ENCODE measurements around the gene EYS.

GRCh38 chr6:65221153-65221552 lies 485.9 kb downstream of the EYS start:
- no peak for TF ChIP-seq GATAD2A (CRISPR knock-in tag; IDR thresholded peaks at IDR 0.05)
- TF ChIP-seq ATF3 (CRISPR knock-in tag; IDR thresholded peaks at IDR 0.05): no peak
- TF ChIP-seq CTCF (CRISPR knock-in tag; IDR thresholded peaks at IDR 0.05): no peak
- no peak for TF ChIP-seq BCL6 (CRISPR knock-in tag; IDR thresholded peaks at IDR 0.05)
- no peak for TF ChIP-seq ZNF607 (CRISPR knock-in tag; IDR thresholded peaks at IDR 0.05; ENCODE audit: borderline replicate concordance)
- no peak for TF ChIP-seq NFYB (CRISPR knock-in tag; IDR thresholded peaks at IDR 0.05)
- no peak for TF ChIP-seq ZNF782 (CRISPR knock-in tag; IDR thresholded peaks at IDR 0.05; ENCODE audit: borderline replicate concordance)
- TF ChIP-seq ZBTB39 (CRISPR knock-in tag; IDR thresholded peaks at IDR 0.05): no peak
- TF ChIP-seq SIN3A (IDR thresholded peaks at IDR 0.05; ENCODE audit: borderline replicate concordance, low read depth, low read length): no peak

Data from HepG2 (cell line).